HCT116 (cell line): Measurements from ENCODE around the gene NTRK3. TPM values are rescaled to one million over a fixed set of nuclear protein-coding genes. Genes with fewer than 3 reads are reported as not detected.

Source experiments
- ATAC-seq: fragments of 200-7000 bp; cut with Tn5 transposase; 2 replicates; pipeline ENCODE4 v1.9.1; 2020; ENCODE audit warnings: mild to moderate bottlenecking, moderate library complexity
- BruUV-seq: library from RNA; stranded (reverse); fragments of 400-500 nt; replicated peaks from 2 replicates; lab custom pipeline; 2021; lab: Mats Ljungman, UMichigan
- CTCF ChIA-PET: fragments of 300-600 bp; sonication (Branson Sonifier 250); formaldehyde crosslinking; loops from one replicate; lab custom pipeline; 2021; ENCODE audit warnings: antibody characterized with exemption; lab: Charles Lee
- POLR2A ChIA-PET: fragments of 300-600, 350-600 bp; sonication (Branson Sonifier 250); formaldehyde crosslinking; loops from one replicate; lab custom pipeline; 2021; ENCODE audit warnings: antibody characterized with exemption; lab: Charles Lee
- RAD21 ChIA-PET, 2 experiments: fragments of 300-600 bp; sonication (Branson Sonifier 250); formaldehyde crosslinking; loops; one replicate each; lab custom pipeline; 2023; ENCODE audit warnings: low total read pairs in 2 of 2; ENCODE audit not compliant: uncharacterized antibody in 2 of 2, unreplicated experiment in 2 of 2, low non-redundant PET in 1 of 2; lab: Charles Lee
- DNase-seq: peaks from one replicate; pipeline ENCODE4 v3.0.0-alpha.2; 2010; ENCODE audit warnings: low read depth, low spot score
- H2AFZ ChIP-seq: fragments of 200-600 bp; shearing (Covaris generic), sonication (generic); 2 replicates; pipeline ENCODE4 v1.6.1; 2017; ENCODE audit warnings: low read depth, mixed run types, mixed read lengths, antibody characterized with exemption, low read length; ENCODE audit not compliant: poor library complexity, severe bottlenecking
- H3K27ac ChIP-seq: 2 replicates; pipeline ENCODE4 v1.5.1; 2012; ENCODE audit warnings: low read depth, low read length
- H3K27me3 ChIP-seq: fragments of 200-600 bp; sonication (generic); 2 replicates; pipeline ENCODE4 v1.6.1; 2016; ENCODE audit warnings: mixed run types, low read length, mixed read lengths; ENCODE audit not compliant: insufficient read depth
- H3K36me3 ChIP-seq, 2 experiments: fragments of 200-500 bp in 1 of 2; fragments of 200-600 bp in 1 of 2; sonication (Bioruptor generic) in 1 of 2; sonication (generic) in 1 of 2; 2 replicates each; pipeline versions ENCODE4 v1.5.1 to v1.6.1; 2014 to 2016; ENCODE audit warnings: low read length in 2 of 2, inconsistent platforms in 1 of 2, mixed read lengths in 1 of 2, mixed run types in 1 of 2; ENCODE audit not compliant: insufficient read depth in 2 of 2, control insufficient read depth in 1 of 2
- H3K4me1 ChIP-seq, 2 experiments: fragments of 200-600 bp in 1 of 2; sonication (generic) in 1 of 2; 2 replicates each; pipeline versions ENCODE4 v1.5.1 to v1.6.1; 2012 to 2017; ENCODE audit warnings: low read length in 2 of 2, inconsistent platforms in 1 of 2, mild to moderate bottlenecking in 1 of 2, mixed read lengths in 1 of 2, mixed run types in 1 of 2, moderate library complexity in 1 of 2; ENCODE audit not compliant: insufficient read depth in 2 of 2, control insufficient read depth in 1 of 2
- H3K4me2 ChIP-seq: fragments of 200-600 bp; sonication (generic); 2 replicates; pipeline ENCODE4 v1.6.1; 2017; ENCODE audit warnings: mixed run types, low read length, mixed read lengths
- H3K4me3 ChIP-seq, 2 experiments: fragments of 200-600 bp in 1 of 2; sonication (generic) in 1 of 2; replicated peaks in 1 of 2; 2 replicates each; pipeline ENCODE4 v1.5.1; 2011 to 2016; ENCODE audit warnings: low read length in 2 of 2, control low read depth in 1 of 2, low read depth in 1 of 2, mild to moderate bottlenecking in 1 of 2, mixed read lengths in 1 of 2, mixed run types in 1 of 2
- H3K79me2 ChIP-seq: fragments of 200-600 bp; sonication (generic); 2 replicates; pipeline ENCODE4 v1.6.1; 2017; ENCODE audit warnings: mild to moderate bottlenecking, mixed run types, low read length, moderate library complexity, mixed read lengths; ENCODE audit not compliant: insufficient read depth
- H3K9ac ChIP-seq: fragments of 200-600 bp; sonication (generic); 2 replicates; pipeline ENCODE4 v1.6.1; 2016; ENCODE audit warnings: low read length, mixed read lengths
- H3K9me2 ChIP-seq: fragments of 200-600 bp; sonication (generic), shearing (Covaris generic); 2 replicates; pipeline ENCODE4 v1.6.1; 2017; ENCODE audit warnings: mixed run types, mild to moderate bottlenecking, moderate library complexity; ENCODE audit not compliant: insufficient read depth
- H3K9me3 ChIP-seq, 2 experiments: fragments of 200-500 bp in 1 of 2; fragments of 200-600 bp in 1 of 2; sonication (Bioruptor generic) in 1 of 2; sonication (generic) in 1 of 2; 2 replicates each; pipeline ENCODE4 v1.6.1; 2014 to 2017; ENCODE audit warnings: low read length in 2 of 2, mixed read lengths in 2 of 2, inconsistent platforms in 1 of 2, low read depth in 1 of 2, mild to moderate bottlenecking in 1 of 2, mixed run types in 1 of 2, moderate library complexity in 1 of 2; ENCODE audit not compliant: control insufficient read depth in 1 of 2, insufficient read depth in 1 of 2
- H4K20me1 ChIP-seq: fragments of 200-600 bp; sonication (generic), shearing (Covaris generic); 2 replicates; pipeline ENCODE4 v1.6.1; 2017; ENCODE audit warnings: mixed run types, mild to moderate bottlenecking, moderate library complexity; ENCODE audit not compliant: insufficient read depth
- CEBPB ChIP-seq: IDR thresholded peaks from 2 replicates; pipeline ENCODE4 v1.6.1; 2012; ENCODE audit warnings: low read depth
- ELF1 ChIP-seq: IDR thresholded peaks from 2 replicates; pipeline ENCODE4 v1.6.1; 2012; ENCODE audit warnings: low read depth, borderline replicate concordance
- EZH2 ChIP-seq: fragments of 200-600 bp; sonication (generic); IDR thresholded peaks from 2 replicates; pipeline ENCODE4 v1.6.1; 2017; ENCODE audit warnings: antibody characterized with exemption, mixed run types
- EZH2phosphoT487 ChIP-seq: fragments of 200-600 bp; IDR thresholded peaks from 2 replicates; pipeline ENCODE4 v1.6.1; 2018; ENCODE audit warnings: antibody characterized with exemption, borderline replicate concordance
- FOSL1 ChIP-seq: IDR thresholded peaks from 2 replicates; pipeline ENCODE4 v1.6.1; 2012; ENCODE audit warnings: low read depth
- POLR2A ChIP-seq: IDR thresholded peaks from 2 replicates; pipeline ENCODE4 v1.7.0; 2011; ENCODE audit warnings: borderline replicate concordance; ENCODE audit not compliant: insufficient read depth, insufficient read length; ENCODE audit errors: extremely low read depth
- RAD21 ChIP-seq: IDR thresholded peaks from 2 replicates; pipeline ENCODE4 v1.6.1; 2012; ENCODE audit warnings: low read depth, mild to moderate bottlenecking
- SIN3A ChIP-seq: IDR thresholded peaks from 2 replicates; pipeline ENCODE4 v1.6.1; 2012; ENCODE audit warnings: low read depth
- ZNF274 ChIP-seq: fragments of 200-500 bp; sonication (Bioruptor generic); IDR thresholded peaks from 2 replicates; pipeline ENCODE4 v1.6.1; 2014; ENCODE audit warnings: mild to moderate bottlenecking, low read depth, low read length, inconsistent platforms
- intact Hi-C: fragments of 100-400 bp; cut with micrococcal nuclease; formaldehyde crosslinking; loops from 2 replicates; pipeline ENCODE4 v1.10.0; 2022
- total RNA-seq: library from RNA; stranded (reverse); gene quantifications from one replicate; pipeline ENCODE4 v1.2.1, GENCODE V29; 2021; ENCODE audit not compliant: unreplicated experiment
- TF ChIP-seq, protein P1 (sequence below): IDR thresholded peaks from 2 replicates; pipeline ENCODE4 v1.6.1; 2012
- TF ChIP-seq, protein P2 (sequence below): IDR thresholded peaks from 2 replicates; pipeline ENCODE4 v1.6.1; 2012

NTRK3 gene
- total RNA-seq, 1 experiment from 2014 or later: not detected

DNA sequence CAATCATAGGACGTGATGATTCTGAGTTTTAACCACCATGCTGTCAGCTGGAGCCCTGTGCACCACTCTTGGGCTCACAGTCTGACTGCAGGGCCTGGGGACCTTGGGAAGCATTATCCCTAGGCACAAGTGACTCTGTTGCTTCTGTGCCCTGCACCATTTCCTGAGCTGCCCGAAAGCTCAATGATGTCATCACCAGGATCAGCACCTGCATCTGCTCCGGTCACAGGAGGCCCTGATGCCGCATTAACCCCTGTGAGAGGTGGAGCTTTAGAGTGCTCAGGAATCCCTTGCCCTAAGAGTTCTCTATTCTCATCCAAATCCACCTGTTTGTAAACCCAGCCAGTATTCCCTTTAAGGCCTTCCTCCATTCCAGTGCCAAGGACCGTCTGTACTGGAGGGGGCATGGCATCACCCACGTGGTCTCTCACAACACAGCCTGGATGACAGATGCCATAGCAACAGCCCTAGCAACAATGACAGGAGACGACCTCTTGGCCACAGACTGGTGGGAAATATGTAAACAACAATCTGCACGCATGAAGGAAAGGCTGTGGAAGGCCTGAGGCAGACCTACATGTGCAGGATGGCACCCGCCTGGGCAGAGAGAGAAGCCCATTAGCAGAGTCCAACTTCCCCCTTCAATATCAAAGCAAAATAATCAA, 37.9 kb downstream of the NTRK3 start:
- RAD21 ChIA-PET: no interaction called here
- no peak for ATAC-seq
- no peak overlapping the region for H3K9ac ChIP-seq
- TF ChIP-seq CEBPB (no peak), ZNF274 (no peak), EZH2phosphoT487 (no peak), EZH2 (no peak), RAD21 (no peak), FOSL1 (no peak), ELF1 (no peak), POLR2A (no peak), SIN3A (no peak)
- TF ChIP-seq, protein P1, sequence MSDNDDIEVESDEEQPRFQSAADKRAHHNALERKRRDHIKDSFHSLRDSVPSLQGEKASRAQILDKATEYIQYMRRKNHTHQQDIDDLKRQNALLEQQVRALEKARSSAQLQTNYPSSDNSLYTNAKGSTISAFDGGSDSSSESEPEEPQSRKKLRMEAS: no peak
- TF ChIP-seq, protein P2, sequence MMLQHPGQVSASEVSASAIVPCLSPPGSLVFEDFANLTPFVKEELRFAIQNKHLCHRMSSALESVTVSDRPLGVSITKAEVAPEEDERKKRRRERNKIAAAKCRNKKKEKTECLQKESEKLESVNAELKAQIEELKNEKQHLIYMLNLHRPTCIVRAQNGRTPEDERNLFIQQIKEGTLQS: no peak
- POLR2A ChIA-PET: no interaction called here
- H3K36me3 ChIP-seq: no peaks in the 10 kb centered on the region
- no TSS peak for BruUV-seq
- no peak overlapping the region for H3K4me3 ChIP-seq
- H3K27me3 ChIP-seq: peaks cover 8% of the 10 kb centered on the region; the same call in 1 of the 2 replicates
- no peak overlapping the region for H3K4me2 ChIP-seq
- CTCF ChIA-PET: no interaction called here
- intact Hi-C loops: no loop called here
- no peaks in the 10 kb centered on the region for H3K79me2 ChIP-seq
- no peaks in the 10 kb centered on the region for H4K20me1 ChIP-seq
- no peak overlapping the region for H2AFZ ChIP-seq
- no peak overlapping the region for H3K27ac ChIP-seq
- H3K9me2 ChIP-seq: no peaks in the 10 kb centered on the region
- no peaks in the 10 kb centered on the region for H3K4me1 ChIP-seq
- DNase-seq: no peak
- H3K9me3 ChIP-seq: no peaks in the 10 kb centered on the region
